Bronchial epithelial cell (primary cell): Measurements from ENCODE around the gene CLIC1. TPM values are rescaled to one million over a fixed set of nuclear protein-coding genes. Genes with fewer than 3 reads are reported as not detected.

Experiments
- DNase-seq: peaks from one replicate; pipeline ENCODE4 v3.0.0-alpha.2; 2010; ENCODE audit warnings: low read depth
- FAIRE-seq: peaks from 2 replicates; lab custom pipeline; 2011; peaks lifted over from hg19 to GRCh38; lab: Jason Lieb, UNC
- H3K27me3 ChIP-seq: 2 replicates; pipeline ENCODE4 v1.5.1; 2011; ENCODE audit warnings: low read length; ENCODE audit not compliant: control insufficient read depth, insufficient read depth
- H3K36me3 ChIP-seq: 2 replicates; pipeline ENCODE4 v1.5.1; 2011; ENCODE audit warnings: low read length; ENCODE audit not compliant: control insufficient read depth, insufficient read depth
- H3K4me3 ChIP-seq: 2 replicates; pipeline ENCODE4 v1.5.1; 2011; ENCODE audit warnings: mild to moderate bottlenecking, low read depth, low read length, control low read depth
- total RNA-seq: library from RNA; depleted of rRNA; stranded (reverse); fragments of >200 nt; gene quantifications from 2 replicates; pipeline ENCODE4 v1.2.1, GENCODE V29; 2014
- TF ChIP-seq, protein P1 (sequence below): IDR thresholded peaks from 2 replicates; pipeline ENCODE4 v1.5.1; 2011; ENCODE audit warnings: mild to moderate bottlenecking, moderate library complexity, low read length, control low read depth, inconsistent platforms; ENCODE audit not compliant: insufficient read depth, severe bottlenecking

CLIC1 gene
- total RNA-seq, 1 donor from 2014 or later, result 480 TPM

- H3K27me3 ChIP-seq, result no peaks in the 10 kb centered on the region
- DNase-seq (no peak), FAIRE-seq (no peak)
- no peak overlapping the region for H3K4me3 ChIP-seq
- TF ChIP-seq, protein P1, sequence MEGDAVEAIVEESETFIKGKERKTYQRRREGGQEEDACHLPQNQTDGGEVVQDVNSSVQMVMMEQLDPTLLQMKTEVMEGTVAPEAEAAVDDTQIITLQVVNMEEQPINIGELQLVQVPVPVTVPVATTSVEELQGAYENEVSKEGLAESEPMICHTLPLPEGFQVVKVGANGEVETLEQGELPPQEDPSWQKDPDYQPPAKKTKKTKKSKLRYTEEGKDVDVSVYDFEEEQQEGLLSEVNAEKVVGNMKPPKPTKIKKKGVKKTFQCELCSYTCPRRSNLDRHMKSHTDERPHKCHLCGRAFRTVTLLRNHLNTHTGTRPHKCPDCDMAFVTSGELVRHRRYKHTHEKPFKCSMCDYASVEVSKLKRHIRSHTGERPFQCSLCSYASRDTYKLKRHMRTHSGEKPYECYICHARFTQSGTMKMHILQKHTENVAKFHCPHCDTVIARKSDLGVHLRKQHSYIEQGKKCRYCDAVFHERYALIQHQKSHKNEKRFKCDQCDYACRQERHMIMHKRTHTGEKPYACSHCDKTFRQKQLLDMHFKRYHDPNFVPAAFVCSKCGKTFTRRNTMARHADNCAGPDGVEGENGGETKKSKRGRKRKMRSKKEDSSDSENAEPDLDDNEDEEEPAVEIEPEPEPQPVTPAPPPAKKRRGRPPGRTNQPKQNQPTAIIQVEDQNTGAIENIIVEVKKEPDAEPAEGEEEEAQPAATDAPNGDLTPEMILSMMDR, result no peak
- H3K36me3 ChIP-seq, result no peaks in the 10 kb centered on the region
Observed at GRCh38 chr6:31719001-31719400, 17.3 kb downstream of the CLIC1 start.

DNA sequence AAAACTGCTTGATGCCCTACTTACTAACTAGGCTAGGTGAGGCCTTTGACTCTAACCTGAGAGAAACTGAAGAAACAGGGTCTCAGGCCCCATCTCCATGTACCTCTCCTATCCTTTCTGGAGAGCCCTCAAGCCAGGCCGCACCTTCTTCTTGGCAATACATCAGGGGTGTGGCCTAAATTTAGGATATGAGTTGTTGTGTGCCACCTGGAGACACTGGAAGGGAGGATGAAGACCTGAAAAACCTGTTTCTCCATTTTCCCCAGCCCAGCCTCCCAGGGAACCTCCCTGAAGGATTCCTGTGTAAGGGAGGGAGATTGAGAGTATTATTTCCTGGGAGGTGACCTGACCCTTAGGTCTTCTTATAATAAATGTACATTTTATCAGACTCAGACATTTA, 18.1 kb downstream of the CLIC1 start:
- no peaks in the 10 kb centered on the region for H3K36me3 ChIP-seq
- no peak overlapping the region for H3K4me3 ChIP-seq
- no peaks in the 10 kb centered on the region for H3K27me3 ChIP-seq
- peak; percentile 93 for DNase-seq
- FAIRE-seq, result no peak
- TF ChIP-seq, protein P1, result no peak

DNA sequence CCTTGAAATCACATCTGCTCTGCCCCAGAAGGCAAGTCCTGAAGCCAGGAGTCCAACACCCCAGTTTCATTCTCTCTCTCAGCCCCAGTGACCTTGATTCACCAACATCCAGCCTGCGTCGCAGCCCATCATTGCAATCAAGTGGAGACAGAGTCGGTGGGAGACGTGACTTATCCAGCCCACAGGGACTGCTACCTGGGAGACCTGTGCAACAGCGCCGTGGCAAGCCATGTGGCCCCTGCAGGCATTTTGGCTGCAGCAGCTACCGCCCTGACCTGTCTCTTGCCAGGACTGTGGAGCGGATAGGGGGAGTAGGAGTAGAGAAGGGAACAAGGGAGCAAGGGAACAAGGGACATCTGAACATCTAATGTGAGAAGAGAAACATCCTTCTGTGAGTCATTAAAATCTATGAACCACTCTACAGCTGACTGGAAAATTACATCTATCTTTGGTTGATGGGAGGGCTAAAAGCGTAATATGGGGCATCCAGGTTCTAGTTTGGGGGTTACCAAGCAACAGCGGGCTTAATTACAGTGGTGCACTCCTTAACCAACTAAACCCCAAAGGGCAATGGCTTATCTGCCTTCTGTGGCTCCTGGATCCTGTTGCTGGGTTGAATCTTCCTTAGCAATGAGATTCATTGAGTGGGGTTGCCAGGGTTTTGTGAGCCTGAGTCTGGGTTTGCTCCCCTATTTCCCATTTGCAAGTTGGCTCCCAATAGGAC, 18.7 kb downstream of the CLIC1 start:
- Histone ChIP-seq H3K27me3 (no peaks in the 10 kb centered on the region), H3K36me3 (no peaks in the 10 kb centered on the region), H3K4me3 (no peak overlapping the region)
- TF ChIP-seq, protein P1, result peak; percentile 30
- no peak for FAIRE-seq
- no peak for DNase-seq

DNA sequence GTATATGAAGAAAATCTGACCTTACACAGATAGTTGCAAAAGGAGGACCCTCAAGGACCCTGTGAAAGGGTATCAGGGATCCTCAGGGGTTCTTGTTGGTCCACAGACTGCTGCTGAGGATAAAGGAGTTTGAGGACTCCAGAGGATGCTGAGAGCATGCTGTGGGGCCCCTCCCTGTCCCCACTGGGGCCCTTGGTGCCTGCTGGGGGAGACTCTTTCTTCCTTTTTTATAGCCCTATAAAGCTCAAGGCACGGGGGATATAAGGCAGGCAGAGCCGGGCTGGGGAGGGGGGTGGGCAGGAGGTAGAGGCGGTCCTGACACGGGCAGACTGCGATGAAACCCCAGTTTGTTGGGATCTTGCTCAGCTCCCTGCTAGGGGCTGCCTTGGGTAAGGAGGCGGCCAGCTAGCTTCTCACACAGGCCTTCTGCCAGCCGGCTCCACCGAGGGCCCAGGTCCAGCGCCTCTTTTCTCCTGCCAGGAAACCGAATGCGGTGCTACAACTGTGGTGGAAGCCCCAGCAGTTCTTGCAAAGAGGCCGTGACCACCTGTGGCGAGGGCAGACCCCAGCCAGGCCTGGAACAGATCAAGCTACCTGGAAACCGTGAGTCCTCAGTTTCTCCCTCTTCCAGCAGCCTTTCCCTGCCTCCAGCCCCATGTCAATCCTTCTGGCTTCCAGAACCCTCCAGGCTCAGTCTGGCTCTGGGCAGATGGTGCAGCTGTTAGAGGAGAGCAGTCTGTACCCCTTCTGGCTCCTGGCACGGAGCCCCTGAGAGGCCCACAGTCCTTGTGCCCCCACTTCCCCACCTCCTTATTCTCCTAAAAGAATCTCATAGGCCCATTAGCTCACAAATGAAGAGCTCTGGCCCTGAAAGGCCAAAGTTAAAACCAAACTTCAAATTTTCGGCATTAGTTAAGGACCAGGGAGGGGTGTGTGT, 21.0 kb downstream of the CLIC1 start, which contains the start of gene LY6G6D:
LY6G6D (plus strand) TSS at position 327 of the 937 bp plus-strand sequence; CDS start at position 335, 8 bp downstream.
- Histone ChIP-seq H3K4me3 (no peak within 1 kb of the TSS), H3K27me3 (no peaks in the 10 kb centered on the region), H3K36me3 (no peaks in the 10 kb centered on the region)
- TF ChIP-seq, protein P1, result no peak
- FAIRE-seq (no peak), DNase-seq (no peak)

DNA sequence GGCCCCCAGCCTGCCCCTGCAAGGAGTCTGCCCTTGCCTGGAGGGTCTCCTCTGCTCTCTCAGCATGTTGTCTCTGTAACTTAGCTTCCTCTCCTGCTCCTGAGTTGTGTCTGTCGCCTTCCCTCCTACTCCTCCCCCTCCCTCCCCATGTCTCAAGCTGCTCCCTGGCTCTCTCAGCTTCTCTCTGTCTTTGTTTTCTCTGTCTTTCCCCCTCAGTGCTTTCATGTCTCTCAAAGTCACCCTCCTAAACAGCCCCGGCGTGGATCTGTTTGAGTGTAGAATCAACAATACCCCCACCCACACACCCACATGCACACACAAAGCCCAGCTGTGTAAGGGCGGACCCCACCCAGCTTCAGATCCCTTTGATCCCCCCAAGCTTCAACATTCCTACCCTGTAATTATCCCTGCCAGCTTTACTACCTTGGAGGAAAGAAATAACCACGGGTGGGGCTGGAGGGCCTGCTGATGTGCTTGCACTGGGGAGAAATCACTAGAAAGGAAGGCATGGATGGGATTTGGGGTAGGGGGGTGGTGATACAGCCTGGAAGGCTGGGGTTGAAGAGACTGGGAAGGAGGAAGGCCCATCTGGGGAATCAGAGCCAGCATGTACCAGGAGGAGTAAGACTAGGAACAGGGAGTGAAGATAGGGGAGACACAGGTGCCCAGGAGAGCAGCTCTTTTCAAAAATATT, 22.2 kb downstream of the CLIC1 start:
- Histone ChIP-seq H3K27me3 (no peaks in the 10 kb centered on the region), H3K4me3 (no peak overlapping the region), H3K36me3 (no peaks in the 10 kb centered on the region)
- DNase-seq (no peak), FAIRE-seq (no peak)
- TF ChIP-seq, protein P1, result no peak
